ENCODE measurements around the gene ALMS1.
"Not testable (repeated sequence)": the region's sequence is repeated elsewhere in the genome, so short reads cannot be mapped to it uniquely, and the experiment has no call there.

ALMS1 gene, protein sequence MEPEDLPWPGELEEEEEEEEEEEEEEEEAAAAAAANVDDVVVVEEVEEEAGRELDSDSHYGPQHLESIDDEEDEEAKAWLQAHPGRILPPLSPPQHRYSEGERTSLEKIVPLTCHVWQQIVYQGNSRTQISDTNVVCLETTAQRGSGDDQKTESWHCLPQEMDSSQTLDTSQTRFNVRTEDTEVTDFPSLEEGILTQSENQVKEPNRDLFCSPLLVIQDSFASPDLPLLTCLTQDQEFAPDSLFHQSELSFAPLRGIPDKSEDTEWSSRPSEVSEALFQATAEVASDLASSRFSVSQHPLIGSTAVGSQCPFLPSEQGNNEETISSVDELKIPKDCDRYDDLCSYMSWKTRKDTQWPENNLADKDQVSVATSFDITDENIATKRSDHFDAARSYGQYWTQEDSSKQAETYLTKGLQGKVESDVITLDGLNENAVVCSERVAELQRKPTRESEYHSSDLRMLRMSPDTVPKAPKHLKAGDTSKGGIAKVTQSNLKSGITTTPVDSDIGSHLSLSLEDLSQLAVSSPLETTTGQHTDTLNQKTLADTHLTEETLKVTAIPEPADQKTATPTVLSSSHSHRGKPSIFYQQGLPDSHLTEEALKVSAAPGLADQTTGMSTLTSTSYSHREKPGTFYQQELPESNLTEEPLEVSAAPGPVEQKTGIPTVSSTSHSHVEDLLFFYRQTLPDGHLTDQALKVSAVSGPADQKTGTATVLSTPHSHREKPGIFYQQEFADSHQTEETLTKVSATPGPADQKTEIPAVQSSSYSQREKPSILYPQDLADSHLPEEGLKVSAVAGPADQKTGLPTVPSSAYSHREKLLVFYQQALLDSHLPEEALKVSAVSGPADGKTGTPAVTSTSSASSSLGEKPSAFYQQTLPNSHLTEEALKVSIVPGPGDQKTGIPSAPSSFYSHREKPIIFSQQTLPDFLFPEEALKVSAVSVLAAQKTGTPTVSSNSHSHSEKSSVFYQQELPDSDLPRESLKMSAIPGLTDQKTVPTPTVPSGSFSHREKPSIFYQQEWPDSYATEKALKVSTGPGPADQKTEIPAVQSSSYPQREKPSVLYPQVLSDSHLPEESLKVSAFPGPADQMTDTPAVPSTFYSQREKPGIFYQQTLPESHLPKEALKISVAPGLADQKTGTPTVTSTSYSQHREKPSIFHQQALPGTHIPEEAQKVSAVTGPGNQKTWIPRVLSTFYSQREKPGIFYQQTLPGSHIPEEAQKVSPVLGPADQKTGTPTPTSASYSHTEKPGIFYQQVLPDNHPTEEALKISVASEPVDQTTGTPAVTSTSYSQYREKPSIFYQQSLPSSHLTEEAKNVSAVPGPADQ (N-terminal part only)

GRCh38 chr2:73385504-73386341 is at the start of gene ALMS1:
Gene ALMS1 (plus strand): TSS chr2:73385836. CDS start chr2:73385869, 33 bp downstream.
- H3K27ac ChIP-seq = peak within 1 kb of the TSS; percentile 80

DNA sequence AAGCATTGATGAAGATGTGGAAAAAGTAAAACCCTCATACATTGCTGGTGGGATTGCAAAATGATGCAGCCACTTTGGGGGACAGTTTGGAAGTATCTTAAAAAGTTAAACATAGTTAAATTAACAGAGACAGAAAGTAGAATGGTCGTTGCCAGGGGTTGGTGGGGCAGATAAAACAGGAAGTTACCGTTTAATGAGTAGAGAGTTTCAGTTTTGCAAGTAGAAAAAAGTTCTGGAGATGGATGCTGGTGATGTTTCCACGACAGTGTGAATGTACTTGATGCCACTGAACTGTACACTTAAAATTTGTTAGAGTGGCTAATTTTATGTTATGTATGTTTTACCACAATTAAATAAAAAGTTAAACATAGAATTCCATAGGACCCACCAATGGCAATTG is 47.8 kb upstream of the ALMS1 start:
- TF ChIP-seq CTCF (conservative IDR thresholded peaks at IDR 0.05) = no peak
- no peak for TF ChIP-seq ZFX (IDR thresholded peaks at IDR 0.05)
- no peak overlapping the region for H3K27ac ChIP-seq

More at GRCh38 chr2:73385504-73386341, at the start of gene ALMS1:
- TF ChIP-seq ZFX (IDR thresholded peaks at IDR 0.05) (peak; percentile 44; the same call in 1 of the 2 replicates), CTCF (conservative IDR thresholded peaks at IDR 0.05) (no peak)

DNA sequence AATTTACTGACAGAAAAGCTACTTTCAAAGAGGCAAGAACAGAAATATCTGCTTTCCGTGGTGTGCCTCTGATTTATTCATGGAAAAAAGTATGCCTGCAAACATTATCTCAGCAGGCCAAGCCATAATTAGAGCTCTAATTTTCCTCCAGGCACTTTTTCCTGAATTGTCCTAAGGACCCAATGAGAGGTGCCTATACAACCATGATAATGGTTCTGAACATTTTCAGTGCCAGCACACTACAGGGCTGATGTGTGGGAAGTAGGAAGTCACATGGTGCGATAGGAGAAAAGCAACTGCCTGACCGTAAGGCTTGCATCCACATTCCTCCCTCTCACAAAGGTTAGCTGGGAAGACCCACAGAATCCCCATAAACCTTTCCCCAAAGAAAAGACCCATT is 46.4 kb upstream of the ALMS1 start:
- H3K27ac ChIP-seq = no peak overlapping the region
- no peak for TF ChIP-seq ZFX (IDR thresholded peaks at IDR 0.05)
- TF ChIP-seq CTCF (conservative IDR thresholded peaks at IDR 0.05) = no peak

DNA sequence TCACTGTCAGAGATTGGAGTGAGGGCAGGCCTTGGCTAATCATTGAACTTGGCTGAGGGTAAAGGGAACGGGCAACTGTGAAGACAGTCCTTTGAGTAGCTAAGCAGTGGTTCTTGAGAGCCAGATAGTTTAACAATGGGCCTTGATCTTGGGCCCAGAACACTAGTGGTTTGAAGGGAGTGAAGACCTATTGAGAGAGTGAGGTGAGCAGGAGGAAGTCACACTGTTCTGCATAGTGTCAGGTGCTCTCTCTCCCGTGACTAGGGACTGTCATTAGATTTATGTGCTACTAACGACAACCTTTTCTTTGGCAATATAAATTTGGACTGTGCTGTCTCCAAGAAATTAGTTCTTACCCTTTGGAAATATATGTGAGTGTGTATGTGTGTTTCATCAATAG is 44.6 kb upstream of the ALMS1 start:
- no peak overlapping the region for H3K27ac ChIP-seq
- no peak for TF ChIP-seq ZFX (IDR thresholded peaks at IDR 0.05)
- TF ChIP-seq CTCF (conservative IDR thresholded peaks at IDR 0.05) = no peak

- no peak for TF ChIP-seq CTCF (conservative IDR thresholded peaks at IDR 0.05)
- no peak for TF ChIP-seq ZFX (IDR thresholded peaks at IDR 0.05)
- H3K27ac ChIP-seq = no peak overlapping the region
Observed at GRCh38 chr2:73343992-73344391, 41.6 kb upstream of the ALMS1 start.

GRCh38 chr2:73344747-73345146 is 40.9 kb upstream of the ALMS1 start:
- H3K27ac ChIP-seq = not testable (repeated sequence)
